ENCODE measurements around the gene SNTB2. TPM values are rescaled to one million over a fixed set of nuclear protein-coding genes. Genes with fewer than 3 reads are reported as not detected.

The SNTB2 gene
- total and polyA plus RNA-seq, 7 donors: 2.7 to 19.4 (median 12.6) TPM

DNA sequence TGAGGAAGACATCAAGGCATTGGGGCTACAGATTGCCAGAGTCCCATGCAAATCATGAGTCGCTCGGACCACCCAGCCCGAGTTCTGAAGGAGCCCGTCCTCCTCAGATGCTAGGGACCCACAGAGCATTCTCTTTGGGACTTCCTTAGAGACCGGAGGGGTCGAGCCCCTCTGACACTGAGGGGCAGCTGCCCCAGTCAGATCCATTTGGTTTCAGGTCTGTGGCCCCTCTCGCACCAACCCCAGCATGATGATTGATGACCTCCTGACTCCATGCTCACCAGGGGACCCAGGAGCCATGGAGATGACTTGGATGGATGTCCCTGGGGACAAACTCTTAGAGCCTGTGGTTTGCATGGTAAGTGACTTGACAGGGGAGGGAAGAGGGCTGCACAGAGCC, 135.4 kb downstream of the SNTB2 start:
- DNase-seq (no peak), ATAC-seq (no peak)
- intact Hi-C loops (cut with DNase I): no loop called here
- Histone ChIP-seq H3K27me3 (ENCODE audit: insufficient read depth in 3 of 3, low read length in 2 of 3) (no peaks in the 10 kb centered on the region), H3K27ac (peak overlapping the region; percentile 2), H3K9me3 (no peaks in the 10 kb centered on the region), H3K36me3 (ENCODE audit: insufficient read depth in 1 of 2, low read depth in 1 of 2) (peaks cover 4 to 94% of the 10 kb centered on the region in 2 donors), H3K4me3 (no peak overlapping the region), H3K4me1 (peaks cover 44% of the 10 kb centered on the region)
- no peak for TF ChIP-seq CTCF (IDR thresholded peaks at IDR 0.05)
- 83 to 87% (median 84%) methylated on average over 7 of the region's 7 CpGs for WGBS, 3 donors

DNA sequence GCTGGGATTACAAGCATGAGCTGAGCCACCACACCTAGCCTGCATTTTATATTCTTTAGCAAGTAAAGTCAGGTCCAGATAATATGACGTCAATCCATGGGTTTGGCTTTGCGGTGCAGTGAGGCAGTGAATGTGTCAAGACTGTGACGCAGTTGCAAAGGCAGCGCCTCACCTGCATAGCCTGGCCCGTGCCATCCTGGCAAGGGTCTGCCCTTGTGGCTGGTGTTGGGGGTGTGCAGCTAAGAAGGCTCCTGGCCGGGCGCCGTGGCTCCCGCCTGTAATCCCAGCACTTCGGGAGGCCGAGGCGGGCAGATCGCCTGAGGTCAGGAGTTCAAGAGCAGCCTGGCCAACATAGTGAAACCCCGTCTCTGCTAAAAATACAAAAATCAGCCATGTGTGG, 136.5 kb downstream of the SNTB2 start:
- Histone ChIP-seq H3K4me3 (no peak overlapping the region), H3K36me3 (ENCODE audit: insufficient read depth in 1 of 2, low read depth in 1 of 2) (peaks cover 4 to 99% of the 10 kb centered on the region in 2 donors), H3K27me3 (ENCODE audit: insufficient read depth in 3 of 3, low read length in 2 of 3) (no peaks in the 10 kb centered on the region), H3K4me1 (peaks cover 55% of the 10 kb centered on the region), H3K9me3 (no peaks in the 10 kb centered on the region), H3K27ac (peak overlapping the region; percentile 98)
- DNase-seq (no peak), ATAC-seq (no peak)
- WGBS, 3 donors: 61 to 67% (median 66%) methylated on average over 14 of the region's 14 CpGs
- intact Hi-C loops (cut with DNase I): no loop called here
- TF ChIP-seq CTCF (IDR thresholded peaks at IDR 0.05): no peak

- H3K9me3 ChIP-seq: no peaks in the 10 kb centered on the region
- H3K4me3 ChIP-seq: no peak overlapping the region
- no peaks in the 10 kb centered on the region for H3K27me3 ChIP-seq (ENCODE audit: insufficient read depth in 3 of 3, low read length in 2 of 3)
- intact Hi-C loops (cut with DNase I): no loop called here
- peak overlapping the region; percentile 98 for H3K27ac ChIP-seq
- DNase-seq (peak; percentile 70 to 83), ATAC-seq (peak; percentile 17 to 45 (median 39))
- peaks cover 4 to 92% of the 10 kb centered on the region in 2 donors for H3K36me3 ChIP-seq (ENCODE audit: insufficient read depth in 1 of 2, low read depth in 1 of 2)
- peaks cover 60% of the 10 kb centered on the region for H3K4me1 ChIP-seq
- WGBS, 3 donors: 62 to 70% (median 65%) methylated on average over 8 of the region's 8 CpGs
- TF ChIP-seq CTCF (IDR thresholded peaks at IDR 0.05): no peak
These were observed 137.1 kb downstream of the SNTB2 start for GRCh38 chr16:69324013-69324531.

GRCh38 chr16:69324585-69325253, 137.8 kb downstream of the SNTB2 start:
- 72 to 81% (median 79%) methylated on average over 10 of the region's 10 CpGs for WGBS, 3 donors
- intact Hi-C loops (cut with DNase I): no loop called here
- DNase-seq: no peak
- H3K27ac ChIP-seq: peak overlapping the region; percentile 98
- H3K4me3 ChIP-seq: no peak overlapping the region
- H3K9me3 ChIP-seq: no peaks in the 10 kb centered on the region
- peaks cover 4 to 86% of the 10 kb centered on the region in 2 donors for H3K36me3 ChIP-seq (ENCODE audit: insufficient read depth in 1 of 2, low read depth in 1 of 2)
- no peak for TF ChIP-seq CTCF (IDR thresholded peaks at IDR 0.05)
- no peaks in the 10 kb centered on the region for H3K27me3 ChIP-seq (ENCODE audit: insufficient read depth in 3 of 3, low read length in 2 of 3)
- ATAC-seq: no peak
- peaks cover 67% of the 10 kb centered on the region for H3K4me1 ChIP-seq

Data from psoas muscle (tissue), 8 donors.